ENCODE measurements around the gene KRT5. TPM values are rescaled to one million over a fixed set of nuclear protein-coding genes. Genes with fewer than 3 reads are reported as not detected.

The KRT5 gene
- total RNA-seq, 2 experiments from 2014 or later: 0.91 TPM; not detected in 1

DNA sequence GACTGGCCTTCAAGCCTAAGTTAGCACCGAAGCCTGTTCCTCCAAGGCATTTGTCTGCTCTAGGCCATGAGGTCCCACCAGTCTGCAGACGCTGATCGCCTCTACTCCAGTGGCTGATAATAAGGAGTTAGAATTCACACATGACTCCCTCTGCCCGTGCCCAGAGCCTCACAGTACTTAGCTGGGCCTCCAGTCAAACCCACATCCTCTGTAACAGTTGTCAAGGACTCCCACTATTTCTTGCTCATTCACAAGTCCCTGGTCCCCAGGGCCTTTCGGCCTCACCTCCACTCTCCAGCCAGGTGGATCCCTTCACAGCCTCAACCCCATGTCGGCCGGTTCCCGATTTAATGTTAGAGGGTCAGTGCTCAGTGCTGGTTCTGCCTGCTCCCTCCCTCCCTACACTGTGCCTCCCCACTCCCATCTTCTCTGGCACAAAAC, 6.3 kb upstream of the KRT5 start:
- BruUV-seq (replicated peaks): no TSS peak
- TF ChIP-seq EZH2phosphoT487 (IDR thresholded peaks at IDR 0.05; ENCODE audit: borderline replicate concordance, low read depth, low read length): no peak
- TF ChIP-seq, protein P1, sequence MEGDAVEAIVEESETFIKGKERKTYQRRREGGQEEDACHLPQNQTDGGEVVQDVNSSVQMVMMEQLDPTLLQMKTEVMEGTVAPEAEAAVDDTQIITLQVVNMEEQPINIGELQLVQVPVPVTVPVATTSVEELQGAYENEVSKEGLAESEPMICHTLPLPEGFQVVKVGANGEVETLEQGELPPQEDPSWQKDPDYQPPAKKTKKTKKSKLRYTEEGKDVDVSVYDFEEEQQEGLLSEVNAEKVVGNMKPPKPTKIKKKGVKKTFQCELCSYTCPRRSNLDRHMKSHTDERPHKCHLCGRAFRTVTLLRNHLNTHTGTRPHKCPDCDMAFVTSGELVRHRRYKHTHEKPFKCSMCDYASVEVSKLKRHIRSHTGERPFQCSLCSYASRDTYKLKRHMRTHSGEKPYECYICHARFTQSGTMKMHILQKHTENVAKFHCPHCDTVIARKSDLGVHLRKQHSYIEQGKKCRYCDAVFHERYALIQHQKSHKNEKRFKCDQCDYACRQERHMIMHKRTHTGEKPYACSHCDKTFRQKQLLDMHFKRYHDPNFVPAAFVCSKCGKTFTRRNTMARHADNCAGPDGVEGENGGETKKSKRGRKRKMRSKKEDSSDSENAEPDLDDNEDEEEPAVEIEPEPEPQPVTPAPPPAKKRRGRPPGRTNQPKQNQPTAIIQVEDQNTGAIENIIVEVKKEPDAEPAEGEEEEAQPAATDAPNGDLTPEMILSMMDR (conservative IDR thresholded peaks at IDR 0.05; ENCODE audit: low read length): no peak
- no peaks in the 10 kb centered on the region for H3K9me2 ChIP-seq (ENCODE audit: insufficient read depth, low read length)
- H3K4me2 ChIP-seq (ENCODE audit: low read length): no peak overlapping the region
- ChIA-PET CTCF (ENCODE audit: unreplicated experiment) (interaction anchor here (0.7 kb wide), 1 partner anchor 51 kb away, joined by 3 read pairs; no protein-coding TSS in a partner anchor), POLR2A (no interaction called here)
- no peak overlapping the region for H3K27ac ChIP-seq (ENCODE audit: low read depth, low read length, poor library complexity, severe bottlenecking)
- H2AFZ ChIP-seq (ENCODE audit: low read length): no peak overlapping the region
- H3K79me2 ChIP-seq (ENCODE audit: insufficient read depth, low read depth, low read length): no peaks in the 10 kb centered on the region
- H3K9me3 ChIP-seq (ENCODE audit: low read length): no peaks in the 10 kb centered on the region
- no peak for DNase-seq (ENCODE audit: low spot score)
- H3K4me1 ChIP-seq (ENCODE audit: insufficient read depth, low read length, poor library complexity, severe bottlenecking): no peaks in the 10 kb centered on the region
- H4K20me1 ChIP-seq (ENCODE audit: insufficient read depth, low read length): no peaks in the 10 kb centered on the region
- H3K4me3 ChIP-seq (ENCODE audit: low read depth, low read length, poor library complexity, severe bottlenecking): no peak overlapping the region
- no peaks in the 10 kb centered on the region for H3K36me3 ChIP-seq (ENCODE audit: insufficient read depth, low read length)
- intact Hi-C loops (cut with micrococcal nuclease; ENCODE audit: unreplicated experiment): no loop called here

DNA sequence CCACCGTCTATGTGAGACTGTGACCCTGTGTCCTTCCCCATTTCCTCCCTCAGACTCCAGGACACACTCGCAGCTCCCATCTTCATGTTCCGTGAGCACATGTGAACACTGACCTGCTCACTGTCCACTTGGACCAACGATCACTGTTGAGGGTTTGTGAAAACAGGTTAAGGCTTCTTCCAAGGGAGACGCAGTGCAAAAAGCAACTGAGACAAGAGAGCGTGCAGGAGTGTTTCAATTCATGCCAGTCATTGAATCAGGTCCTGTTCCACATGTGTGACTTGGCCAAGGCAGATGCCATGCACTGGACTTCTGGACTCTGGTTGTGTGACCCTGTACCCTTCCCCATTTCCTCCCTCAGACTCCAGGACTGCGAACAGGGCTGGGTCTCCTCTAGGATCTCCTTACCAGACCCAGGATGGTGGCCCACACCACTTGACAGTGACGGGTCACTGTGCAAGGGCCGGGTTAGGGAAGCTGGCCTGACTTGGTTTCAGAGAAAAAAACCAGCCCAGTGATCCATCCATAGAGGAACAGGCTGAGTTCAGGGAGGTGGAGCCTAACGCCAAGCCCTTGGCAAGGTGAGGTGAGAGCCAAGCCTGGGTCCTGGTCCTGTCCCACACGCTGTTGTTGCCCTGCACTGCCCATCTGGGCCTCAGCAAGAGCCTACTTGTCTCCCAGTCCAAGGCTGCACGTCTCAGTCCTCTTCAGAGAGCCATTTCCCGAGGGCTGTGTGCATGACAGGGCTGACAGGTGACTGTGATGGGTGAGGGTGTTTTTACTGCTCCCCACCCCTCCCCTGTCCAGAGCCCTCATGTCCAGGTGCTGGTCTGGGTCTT, 5.7 kb upstream of the KRT5 start:
- H3K79me2 ChIP-seq (ENCODE audit: insufficient read depth, low read depth, low read length): no peaks in the 10 kb centered on the region
- no peaks in the 10 kb centered on the region for H3K9me3 ChIP-seq (ENCODE audit: low read length)
- H3K9me2 ChIP-seq (ENCODE audit: insufficient read depth, low read length): no peaks in the 10 kb centered on the region
- BruUV-seq (replicated peaks): no TSS peak
- TF ChIP-seq, protein P1 (conservative IDR thresholded peaks at IDR 0.05; ENCODE audit: low read length): no peak
- TF ChIP-seq EZH2phosphoT487 (IDR thresholded peaks at IDR 0.05; ENCODE audit: borderline replicate concordance, low read depth, low read length): no peak
- no peak for DNase-seq (ENCODE audit: low spot score)
- H2AFZ ChIP-seq (ENCODE audit: low read length): no peak overlapping the region
- ChIA-PET POLR2A (no interaction called here), CTCF (ENCODE audit: unreplicated experiment) (no interaction called here)
- H4K20me1 ChIP-seq (ENCODE audit: insufficient read depth, low read length): no peaks in the 10 kb centered on the region
- H3K36me3 ChIP-seq (ENCODE audit: insufficient read depth, low read length): no peaks in the 10 kb centered on the region
- no peak overlapping the region for H3K27ac ChIP-seq (ENCODE audit: low read depth, low read length, poor library complexity, severe bottlenecking)
- no peak overlapping the region for H3K4me3 ChIP-seq (ENCODE audit: low read depth, low read length, poor library complexity, severe bottlenecking)
- H3K4me2 ChIP-seq (ENCODE audit: low read length): no peak overlapping the region
- intact Hi-C loops (cut with micrococcal nuclease; ENCODE audit: unreplicated experiment): no loop called here
- H3K4me1 ChIP-seq (ENCODE audit: insufficient read depth, low read length, poor library complexity, severe bottlenecking): no peaks in the 10 kb centered on the region

DNA sequence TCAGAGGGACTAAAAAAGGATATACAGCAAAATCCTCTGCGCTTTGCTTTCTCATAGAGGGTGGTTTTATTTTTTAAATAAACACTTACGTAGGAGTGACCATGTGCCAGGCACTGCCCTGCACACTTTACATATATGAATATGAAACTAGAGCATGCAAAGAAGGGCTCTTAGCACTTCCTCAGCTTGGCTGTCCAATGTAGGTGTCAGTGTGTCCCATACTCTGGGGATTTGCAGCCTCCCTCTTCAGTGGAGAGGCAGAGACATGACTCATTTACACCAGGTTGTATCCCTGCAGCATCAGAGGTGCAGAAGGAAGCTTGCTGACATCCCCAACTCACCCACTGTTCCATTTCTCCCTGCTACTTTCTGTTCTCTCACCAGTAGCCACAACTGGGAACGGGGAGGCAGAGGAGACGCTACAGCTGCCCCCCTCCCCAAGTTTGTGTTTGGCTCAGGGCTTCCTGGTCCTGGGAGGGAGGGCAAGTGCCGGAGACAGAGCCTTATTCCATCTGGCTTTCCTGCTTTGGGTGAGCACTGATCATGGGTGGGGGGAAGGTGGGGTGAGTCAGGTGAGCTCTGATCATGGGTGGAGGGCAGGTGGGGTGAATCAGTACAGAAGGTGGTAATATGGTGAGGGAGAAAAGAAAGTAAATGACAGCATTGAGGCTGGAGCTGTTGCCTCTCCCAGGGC, 4.9 kb upstream of the KRT5 start:
- TF ChIP-seq EZH2phosphoT487 (IDR thresholded peaks at IDR 0.05; ENCODE audit: borderline replicate concordance, low read depth, low read length): no peak
- TF ChIP-seq, protein P1 (conservative IDR thresholded peaks at IDR 0.05; ENCODE audit: low read length): no peak
- H3K79me2 ChIP-seq (ENCODE audit: insufficient read depth, low read depth, low read length): no peaks in the 10 kb centered on the region
- H3K36me3 ChIP-seq (ENCODE audit: insufficient read depth, low read length): no peaks in the 10 kb centered on the region
- ChIA-PET POLR2A (no interaction called here), CTCF (ENCODE audit: unreplicated experiment) (no interaction called here)
- intact Hi-C loops (cut with micrococcal nuclease; ENCODE audit: unreplicated experiment): no loop called here
- H3K4me3 ChIP-seq (ENCODE audit: low read depth, low read length, poor library complexity, severe bottlenecking): no peak overlapping the region
- H3K27ac ChIP-seq (ENCODE audit: low read depth, low read length, poor library complexity, severe bottlenecking): no peak overlapping the region
- no peaks in the 10 kb centered on the region for H3K9me2 ChIP-seq (ENCODE audit: insufficient read depth, low read length)
- no peaks in the 10 kb centered on the region for H3K4me1 ChIP-seq (ENCODE audit: insufficient read depth, low read length, poor library complexity, severe bottlenecking)
- no peak overlapping the region for H2AFZ ChIP-seq (ENCODE audit: low read length)
- BruUV-seq (replicated peaks): no TSS peak
- H3K4me2 ChIP-seq (ENCODE audit: low read length): no peak overlapping the region
- no peaks in the 10 kb centered on the region for H4K20me1 ChIP-seq (ENCODE audit: insufficient read depth, low read length)
- DNase-seq (ENCODE audit: low spot score): no peak
- H3K9me3 ChIP-seq (ENCODE audit: low read length): no peaks in the 10 kb centered on the region
